HG03520 (cell line): ENCODE data around the gene SLC22A2.
A peak's percentile ranks its signal among the peaks of the same experiment; 100 is the strongest.
"Not testable (repeated sequence)": the region's sequence is repeated elsewhere in the genome, so short reads cannot be mapped to it uniquely, and the experiment has no call there.

ENCODE experiments used
- ATAC-seq: cut with Tn5 transposase; IDR thresholded peaks from one replicate; pipeline ENCODE4 v1.9.1; 2021; ENCODE audit warnings: mild to moderate bottlenecking, moderate library complexity; ENCODE audit not compliant: unreplicated experiment

The SLC22A2 gene

DNA sequence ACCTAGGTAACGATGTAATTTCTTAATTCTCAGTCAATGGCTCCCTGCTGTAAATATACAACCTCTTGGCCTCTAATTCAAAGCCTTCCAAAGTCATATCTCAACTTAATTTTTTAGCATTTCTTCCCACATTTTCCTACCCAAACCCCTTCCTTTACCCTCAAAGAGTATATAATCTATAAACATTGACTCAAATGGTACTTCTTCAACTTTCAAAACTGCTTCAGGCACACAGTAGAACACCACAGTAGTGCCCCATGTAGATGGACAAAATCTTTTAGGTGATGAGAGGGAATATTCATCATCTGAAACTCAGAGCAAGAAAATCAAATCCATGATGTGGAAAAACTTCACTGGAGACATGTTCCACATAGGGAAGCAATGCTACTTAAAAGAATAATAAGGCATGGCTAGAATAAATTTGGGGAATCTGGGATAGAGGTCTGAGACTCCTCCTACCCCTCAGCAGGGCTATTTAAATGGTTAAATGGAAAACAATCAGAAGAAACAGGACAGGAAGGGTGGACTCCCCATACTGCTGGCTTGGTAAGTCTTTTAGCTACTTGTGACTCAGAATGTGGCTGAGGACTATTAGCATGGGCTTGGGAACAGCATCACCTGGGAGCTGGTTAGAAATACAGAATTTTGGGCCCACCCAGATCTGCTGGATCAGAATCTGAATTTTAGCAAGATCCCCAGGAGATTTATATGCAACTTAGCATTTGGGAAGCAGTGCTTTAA is 6.4 kb downstream of the SLC22A2 start:
- no peak for ATAC-seq

DNA sequence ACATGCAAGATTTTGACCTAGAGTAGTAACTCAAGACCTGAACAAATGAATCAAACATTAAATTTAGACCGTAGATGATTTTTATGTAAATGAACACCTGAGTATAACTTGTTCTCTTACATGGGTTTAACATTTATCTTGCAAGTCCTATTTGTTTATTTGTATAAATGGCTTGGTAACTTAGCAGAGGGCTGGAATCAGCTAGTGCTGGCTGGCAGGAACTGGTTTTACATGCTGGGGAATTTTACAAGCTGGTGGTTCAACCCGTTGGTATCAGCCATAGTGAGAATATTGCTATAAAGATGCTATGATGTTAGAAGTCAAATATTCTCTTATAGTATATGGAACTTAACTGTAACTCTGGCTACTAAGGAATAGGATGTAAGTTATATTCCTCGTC is 8.9 kb downstream of the SLC22A2 start:
- no peak for ATAC-seq

DNA sequence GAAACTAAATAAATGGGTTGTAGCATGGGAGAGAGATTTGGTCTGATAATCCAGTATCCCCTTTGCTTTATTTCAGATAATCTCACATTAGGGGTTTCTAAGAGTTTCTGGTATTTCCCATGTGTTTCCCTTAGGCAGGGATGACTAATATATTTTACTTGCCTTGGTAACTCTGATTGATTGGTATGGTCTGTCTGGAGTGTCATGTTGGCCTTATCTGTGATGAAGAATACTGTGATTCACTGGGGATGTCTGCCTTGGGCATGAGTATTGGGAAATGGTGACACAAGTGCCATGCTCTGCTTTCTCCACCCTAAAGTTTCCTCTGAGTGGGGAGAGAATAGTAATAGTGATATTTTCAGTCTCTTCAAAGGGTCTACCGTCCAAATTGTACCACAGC is 10.1 kb downstream of the SLC22A2 start:
- ATAC-seq = no peak

DNA sequence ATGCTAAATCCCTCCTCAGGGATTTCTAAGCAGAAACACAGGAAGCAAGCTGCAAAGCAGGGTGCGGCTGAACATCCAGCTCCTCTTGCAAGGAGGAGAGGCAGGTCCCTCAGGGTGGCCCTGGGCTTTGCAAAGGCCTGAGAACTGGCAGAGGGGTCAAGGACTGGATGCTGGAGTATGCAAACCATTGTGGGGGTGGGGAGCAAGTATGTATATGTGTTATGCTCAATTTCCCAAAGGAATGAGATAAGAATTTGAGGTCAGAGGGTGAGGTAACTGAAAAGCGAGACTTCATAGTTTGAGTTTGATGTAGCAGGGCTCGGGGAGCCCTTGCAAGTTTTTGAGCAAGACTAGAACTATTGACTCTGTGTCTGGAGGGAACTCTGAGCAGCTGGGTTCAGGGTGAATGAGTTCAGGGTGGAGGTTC is 11.2 kb downstream of the SLC22A2 start:
- no peak for ATAC-seq

DNA sequence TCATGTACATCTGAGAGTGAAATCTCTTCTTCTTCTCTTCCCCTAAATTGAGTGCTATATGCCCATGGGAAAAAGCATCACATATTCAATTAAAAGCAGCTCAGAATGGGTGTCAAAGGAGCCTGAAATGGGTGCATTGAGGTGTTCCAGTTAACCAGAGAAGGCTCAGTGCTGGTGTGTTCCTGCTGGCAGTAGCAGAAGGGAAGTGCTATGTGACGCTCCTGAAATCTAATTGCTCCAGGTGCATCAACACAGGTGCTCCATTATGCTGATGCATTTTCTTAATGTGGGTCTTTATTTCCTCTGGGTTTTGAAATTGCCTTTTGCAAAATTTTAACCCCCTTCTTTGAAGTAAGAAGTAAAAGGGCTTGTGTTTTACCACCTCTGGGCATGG is 17.9 kb downstream of the SLC22A2 start:
- no peak for ATAC-seq

DNA sequence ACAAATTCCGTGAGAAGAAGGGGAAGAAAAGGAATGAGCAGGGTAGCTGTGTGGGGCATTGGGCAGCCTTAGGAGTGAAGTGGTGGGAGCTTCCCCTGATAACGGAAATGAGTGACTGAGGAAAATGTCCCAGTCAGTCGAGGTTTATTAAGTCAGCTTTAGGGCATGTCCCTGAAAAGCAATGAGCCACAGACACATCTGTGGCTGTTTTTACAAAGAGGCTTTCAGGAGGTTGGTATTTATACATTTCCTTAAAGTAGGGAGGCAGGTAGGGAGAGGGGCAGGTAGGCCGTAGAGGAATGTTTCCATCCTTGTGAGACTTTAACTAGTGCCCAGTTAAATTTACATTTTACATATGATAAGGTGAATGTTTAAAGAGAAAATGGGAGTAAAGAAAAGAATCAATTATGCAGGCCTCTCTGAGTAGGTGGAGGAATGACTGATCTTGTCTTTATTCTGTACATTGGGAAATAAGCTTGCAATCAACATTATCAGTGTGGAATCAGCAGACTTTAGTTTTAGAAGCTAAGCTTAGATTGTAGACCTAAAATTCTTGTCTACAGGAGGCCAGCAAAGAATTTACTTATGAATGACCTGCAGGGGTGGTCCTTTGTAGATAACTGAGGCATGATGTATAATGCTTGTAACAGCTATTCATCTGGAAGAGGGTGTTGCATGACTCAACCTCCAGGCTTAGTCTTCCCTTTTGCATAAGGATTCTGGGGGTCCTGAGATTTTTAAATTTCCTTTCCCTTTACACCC is 18.5 kb downstream of the SLC22A2 start:
- ATAC-seq = no peak

DNA sequence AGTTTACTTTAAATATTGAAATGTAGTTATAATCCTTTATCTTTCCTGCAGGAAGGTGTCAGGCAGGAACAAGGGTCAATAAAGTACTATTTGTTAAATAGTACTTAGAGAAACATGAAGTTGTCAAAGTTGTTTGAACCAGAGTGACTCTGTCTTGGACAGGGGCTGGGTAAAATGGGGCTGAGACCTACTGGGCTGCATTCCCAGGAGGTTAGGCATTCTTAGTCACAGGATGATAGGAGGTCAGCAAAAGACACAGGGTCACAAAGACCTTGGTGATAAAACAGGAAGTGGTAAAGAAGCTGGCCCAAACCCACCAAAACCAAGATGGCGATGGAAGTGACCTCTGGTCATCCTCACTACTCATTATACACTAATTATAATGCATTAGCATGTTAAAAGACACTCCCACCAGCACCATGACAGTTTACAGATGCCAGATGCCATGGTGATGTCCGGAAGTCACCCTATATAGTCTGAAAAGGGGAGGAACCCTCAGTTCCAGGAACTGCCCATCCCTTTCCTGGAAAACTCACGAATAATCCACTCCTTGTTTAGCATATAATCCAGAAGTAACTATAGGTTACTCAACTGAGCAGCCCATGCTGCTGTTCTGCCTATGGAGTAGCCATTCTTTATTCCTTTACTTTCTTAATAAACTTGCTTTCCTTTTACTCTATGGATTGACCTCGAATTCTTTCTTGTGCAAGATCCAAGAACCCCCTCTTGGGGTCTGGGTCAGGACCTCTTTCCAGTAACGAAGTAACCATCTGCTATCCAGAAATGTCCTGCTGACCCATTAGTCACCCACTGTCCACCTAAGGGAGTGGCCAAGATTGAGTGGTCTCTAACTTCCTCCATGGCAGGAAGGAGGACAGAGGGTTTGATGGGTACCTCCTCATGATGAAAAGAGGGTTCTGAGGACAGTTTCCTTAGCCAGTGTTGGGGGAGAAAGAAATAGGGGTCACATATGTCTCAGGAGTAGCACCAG is 19.6 kb downstream of the SLC22A2 start:
- ATAC-seq = no peak

DNA sequence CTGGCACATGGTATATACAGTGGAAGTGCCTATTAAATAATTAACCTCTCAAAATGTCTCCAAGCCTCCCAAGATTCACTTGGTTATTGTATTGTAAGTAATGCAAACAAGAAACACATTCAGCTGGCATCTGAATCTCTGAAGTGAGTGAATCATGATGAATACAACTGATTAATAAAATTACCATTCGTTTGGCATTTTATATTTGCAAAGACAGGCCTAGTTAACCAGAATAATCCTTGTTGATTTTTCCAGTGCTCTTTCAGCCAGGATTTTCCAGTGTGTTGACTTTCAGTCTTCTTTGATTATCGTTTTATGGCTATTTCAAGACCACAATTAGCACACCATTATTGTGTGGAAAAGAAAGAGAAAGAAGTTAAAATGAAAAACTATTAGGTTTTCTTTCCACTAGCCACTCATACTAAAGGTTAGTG is 20.3 kb downstream of the SLC22A2 start:
- no peak for ATAC-seq

DNA sequence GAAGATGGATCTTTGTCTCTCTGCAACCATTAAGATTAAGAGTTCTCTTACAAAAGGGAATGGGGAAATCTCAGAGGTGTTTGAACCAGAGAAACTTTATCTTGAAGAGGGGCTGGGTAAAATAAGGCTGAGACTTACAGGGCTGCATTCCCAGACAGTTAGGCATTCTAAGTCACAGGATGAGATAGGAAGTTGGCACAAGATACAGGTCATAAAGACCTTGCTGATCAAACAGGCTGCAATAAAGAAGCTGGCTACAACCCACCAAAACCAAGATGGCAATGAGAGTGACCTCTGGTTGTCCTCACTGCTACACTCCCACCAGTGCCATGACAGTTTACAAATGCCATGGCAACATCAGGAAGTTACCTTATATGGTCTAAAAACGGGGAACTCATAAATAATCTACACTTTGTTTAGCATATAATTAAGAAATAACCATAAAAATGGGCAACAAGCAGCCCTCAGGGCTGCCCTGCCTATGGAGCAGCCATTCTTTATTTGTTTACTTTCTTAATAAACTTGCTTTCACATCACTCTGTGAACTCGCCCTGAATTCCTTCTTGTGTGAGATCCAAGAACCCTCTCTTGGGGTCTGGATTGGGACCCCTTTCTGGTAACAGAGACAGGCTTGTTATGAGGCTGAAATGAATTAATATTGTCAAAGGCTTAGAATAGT is 20.9 kb downstream of the SLC22A2 start:
- not testable (repeated sequence) for ATAC-seq

DNA sequence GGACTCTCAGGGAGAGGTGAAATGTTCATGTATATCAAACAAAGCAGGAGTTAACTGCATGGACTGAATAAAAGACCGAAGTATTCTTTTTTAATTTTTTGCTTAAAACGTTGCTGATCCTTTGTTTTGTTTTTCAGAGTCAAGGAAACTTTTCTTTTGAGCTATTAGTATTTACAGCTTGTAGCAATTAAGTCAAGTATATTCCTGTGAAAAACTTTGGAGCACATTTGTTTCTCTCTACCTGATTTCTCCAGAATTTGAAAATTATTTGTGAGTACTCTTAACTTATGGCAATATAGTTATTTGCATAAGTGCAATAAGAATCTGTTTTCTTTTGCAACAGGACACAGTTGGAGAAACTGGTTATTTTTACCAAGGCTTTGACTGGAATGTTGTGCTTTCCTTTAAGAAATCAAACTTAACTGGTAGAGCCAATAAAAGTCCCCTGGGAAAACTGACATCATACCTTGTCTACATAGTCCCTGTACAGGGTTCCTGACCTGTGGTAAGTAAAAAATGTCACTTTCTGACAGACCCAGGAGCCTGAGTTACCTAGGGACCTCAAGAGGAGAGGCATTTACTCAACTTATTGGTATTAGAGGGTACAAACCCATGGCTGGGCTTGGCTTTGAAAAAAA is 22.3 kb downstream of the SLC22A2 start:
- not testable (repeated sequence) for ATAC-seq

DNA sequence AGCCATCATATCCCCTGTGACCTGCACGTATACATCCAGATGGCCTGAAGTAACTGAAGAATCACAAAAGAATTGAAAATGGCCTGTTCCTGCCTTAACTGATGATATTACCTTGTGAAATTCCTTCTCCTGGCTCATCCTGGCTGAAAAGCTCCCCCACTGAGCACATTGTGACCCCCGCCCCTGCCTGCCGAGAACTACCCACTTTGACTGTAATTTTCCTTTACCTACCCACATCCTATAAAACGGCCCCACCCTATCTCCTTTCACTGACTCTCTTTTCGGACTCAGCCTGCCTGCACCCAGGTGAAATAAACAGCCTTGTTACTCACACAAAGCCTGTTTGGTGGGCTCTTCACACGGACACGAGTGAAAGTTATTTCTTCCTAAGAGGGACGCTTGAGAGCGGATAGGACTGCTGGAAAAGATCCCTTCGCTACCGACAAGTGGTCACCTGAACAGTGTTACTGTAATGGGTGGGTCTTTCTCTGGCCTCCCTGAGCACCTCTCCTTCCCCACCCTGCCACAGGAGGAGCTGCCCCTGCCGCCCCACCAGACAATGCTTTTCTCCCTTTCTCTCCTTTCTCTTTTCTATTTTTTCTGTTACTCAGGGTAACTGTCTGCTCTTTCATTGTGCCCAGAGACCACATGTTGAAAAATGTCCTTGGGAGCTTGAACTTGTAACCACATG is 24.5 kb downstream of the SLC22A2 start:
- ATAC-seq = not testable (repeated sequence)

DNA sequence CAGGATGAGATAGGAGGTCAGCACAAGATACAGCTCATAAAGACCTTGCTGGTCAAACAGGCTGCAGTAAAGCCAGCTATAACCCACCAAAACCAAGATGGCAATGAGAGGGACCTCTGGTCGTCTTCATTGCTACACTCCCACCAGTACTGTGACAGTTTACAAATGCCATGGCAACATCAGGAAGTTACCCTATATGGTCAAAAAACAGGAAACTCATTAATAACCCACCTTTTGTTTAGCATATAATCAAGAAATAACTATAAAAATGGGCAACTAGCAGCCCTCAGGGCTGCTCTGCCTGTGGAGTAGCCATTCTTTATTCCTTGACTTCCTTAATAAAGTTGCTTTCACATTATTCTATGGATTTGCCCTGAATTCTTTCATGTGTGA is 30.9 kb downstream of the SLC22A2 start:
- no peak for ATAC-seq

DNA sequence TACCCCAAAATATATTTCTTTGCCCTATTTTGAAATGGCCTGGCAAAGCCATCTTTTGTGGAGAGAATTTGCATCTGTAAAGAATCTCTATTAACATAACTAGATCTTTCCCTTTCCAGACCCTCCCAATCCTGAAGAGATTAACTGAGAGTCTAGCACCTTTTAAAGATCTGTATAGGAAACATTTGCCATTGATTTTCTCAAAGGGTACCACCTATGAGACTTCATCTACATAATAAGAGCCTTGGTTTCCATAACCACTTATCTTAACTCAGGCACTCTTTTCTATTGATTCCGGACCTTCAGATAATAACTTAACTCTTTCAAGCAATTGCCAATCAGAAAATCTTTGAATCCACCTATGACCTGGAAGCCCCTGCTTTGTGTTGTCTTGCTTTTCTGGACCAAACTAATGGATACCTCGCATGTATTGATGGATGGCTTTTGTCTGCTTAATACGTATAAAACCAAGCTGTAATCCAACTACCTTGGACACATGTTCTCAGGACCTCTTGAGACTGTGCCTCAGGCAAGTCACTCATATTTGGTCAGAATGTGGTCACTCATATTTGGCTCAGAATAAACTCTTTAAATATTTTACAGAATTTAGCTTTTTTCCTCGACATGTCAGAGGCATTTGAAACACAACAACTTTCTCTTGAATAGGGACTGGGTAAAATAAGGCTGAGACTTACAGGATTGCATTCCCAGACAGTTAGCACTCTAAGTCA is 31.4 kb downstream of the SLC22A2 start:
- ATAC-seq = no peak

DNA sequence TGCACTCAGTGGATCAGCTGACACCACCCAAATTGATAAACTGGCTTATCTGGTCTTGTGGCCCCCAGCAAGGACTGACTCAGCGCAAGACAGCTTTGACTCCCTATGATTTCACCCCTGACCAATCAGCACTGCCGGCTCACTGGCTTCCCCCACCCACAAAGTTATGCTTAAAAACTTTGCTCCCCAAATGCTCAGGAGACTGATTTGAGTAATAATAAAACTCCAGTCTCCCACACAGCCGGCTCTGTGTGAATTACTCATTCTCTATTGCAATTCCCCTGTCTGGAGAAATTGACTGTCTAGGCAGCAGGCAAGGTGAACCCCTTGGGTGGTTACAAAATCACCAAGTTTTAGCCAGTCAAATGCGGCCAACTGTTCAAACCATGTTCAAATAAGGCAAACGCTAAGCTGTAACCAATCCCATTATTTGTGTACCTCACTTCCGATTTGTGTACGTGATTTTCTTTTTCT is 32.5 kb downstream of the SLC22A2 start:
- ATAC-seq = peak; percentile 58

DNA sequence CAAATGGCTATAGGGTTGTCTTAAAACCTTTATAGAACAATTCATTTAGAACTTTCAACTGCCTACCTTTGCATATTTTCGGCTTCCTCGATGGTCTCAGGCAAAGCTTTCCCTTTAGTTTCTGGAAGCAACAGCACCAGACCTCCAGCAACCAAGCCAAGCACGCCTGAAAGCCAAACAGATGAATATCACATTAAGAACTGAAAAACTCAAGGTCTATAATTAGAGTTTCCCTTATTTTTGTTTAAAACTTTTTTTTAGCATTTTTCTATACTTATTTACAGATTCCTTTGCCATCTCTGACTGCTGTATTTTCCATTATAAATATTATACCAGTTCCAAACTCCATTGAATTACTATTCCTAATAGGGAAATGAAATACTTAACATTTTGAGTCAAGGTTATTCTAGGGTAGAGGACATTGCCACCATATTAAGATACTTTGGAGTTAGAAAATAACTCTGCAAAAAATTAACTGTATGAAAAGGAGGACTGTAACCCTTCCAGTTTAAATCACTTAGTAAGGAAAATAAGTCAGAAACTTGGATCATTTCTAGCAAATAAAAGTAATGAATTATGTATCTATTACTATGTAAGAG is 33.9 kb downstream of the SLC22A2 start:
- ATAC-seq = no peak

DNA sequence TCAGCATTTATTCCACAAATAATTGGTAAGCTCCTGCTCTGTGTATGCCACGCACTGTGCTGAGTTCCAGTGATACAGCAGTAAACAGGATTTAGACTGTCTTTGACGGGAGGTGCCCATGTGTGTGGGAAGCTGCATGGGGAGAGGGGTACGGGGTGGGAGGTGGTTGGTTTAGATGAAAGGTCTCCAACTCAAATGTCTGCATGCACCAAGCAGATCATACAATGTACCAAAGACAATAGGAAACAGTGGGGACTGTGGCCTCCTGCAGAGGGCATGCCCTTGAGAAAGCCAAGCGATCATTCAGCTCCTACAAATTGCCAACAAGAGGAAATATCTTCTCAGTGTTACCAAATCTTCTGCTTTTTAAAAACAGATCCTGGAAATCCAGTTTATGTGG is 36.1 kb downstream of the SLC22A2 start:
- ATAC-seq = no peak

DNA sequence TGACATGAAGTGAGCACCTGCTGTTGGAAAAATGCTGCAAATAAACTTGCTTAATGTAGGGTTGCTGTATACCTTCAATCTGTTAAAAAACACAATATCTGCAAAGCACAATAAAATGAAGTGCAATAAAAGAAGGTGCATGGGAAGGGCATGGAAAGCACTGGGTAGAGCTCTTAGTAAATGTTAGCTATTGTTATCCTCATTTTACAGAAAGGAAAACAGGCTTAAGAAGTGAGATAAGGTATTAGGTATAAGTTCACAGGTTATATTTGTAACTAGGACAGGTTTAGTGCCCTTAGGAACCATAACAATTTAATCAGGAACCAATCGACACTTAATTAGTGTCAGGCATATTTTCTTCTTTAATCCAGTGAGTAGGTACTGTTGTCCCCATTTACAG is 36.7 kb downstream of the SLC22A2 start:
- no peak for ATAC-seq

DNA sequence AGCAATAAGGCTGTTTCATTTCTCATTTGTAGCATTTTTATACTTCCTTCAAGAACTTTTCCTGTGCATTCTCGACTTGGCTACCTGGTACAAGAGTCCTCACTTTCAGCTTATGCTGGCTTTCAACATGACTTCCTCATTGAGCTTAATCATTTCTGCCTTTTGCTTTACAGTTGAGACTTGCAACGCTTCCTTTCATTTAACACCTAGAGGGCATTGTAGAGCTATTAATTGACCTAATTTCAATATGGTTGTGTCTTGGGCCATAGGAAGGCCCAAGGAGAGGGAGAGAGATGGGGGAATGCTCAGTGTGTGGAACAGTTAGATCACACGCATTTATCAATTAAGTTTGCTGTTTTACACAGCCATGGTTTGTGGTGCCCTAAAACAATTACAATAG is 37.2 kb downstream of the SLC22A2 start:
- peak; percentile 50 for ATAC-seq
